CD4-positive, alpha-beta T cell treated with Interleukin-10 for 1 hour (primary cell): Measurements from ENCODE around the gene AICDA.
"Not testable (repeated sequence)": the region's sequence is repeated elsewhere in the genome, so short reads cannot be mapped to it uniquely, and the experiment has no call there.

Source experiments
- DNase-seq: peaks from one replicate; pipeline ENCODE4 v3.0.0-alpha.2; 2020

The AICDA gene

GRCh38 chr12:8609061-8609570 lies 3.5 kb downstream of the AICDA start:
- DNase-seq: peak; percentile 34

DNA sequence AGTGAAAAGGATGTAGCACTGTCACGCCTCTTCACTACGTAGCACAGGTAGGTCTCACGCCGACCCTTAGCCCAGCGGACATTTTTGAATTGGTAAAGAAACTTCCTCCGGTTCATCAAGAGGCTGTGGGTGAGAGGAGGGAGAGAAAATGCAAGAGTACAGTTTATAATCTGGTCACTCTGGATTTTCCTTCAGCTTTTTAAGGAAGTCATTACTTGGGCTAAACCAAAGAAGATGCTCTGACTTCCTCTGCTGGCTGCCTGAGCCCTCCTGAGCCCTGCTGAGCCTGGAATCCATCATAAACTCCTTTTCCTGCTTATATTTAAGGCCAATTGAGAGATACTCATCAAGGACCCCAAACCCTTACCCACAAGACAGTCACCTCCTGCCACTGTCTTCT lies 5.8 kb downstream of the AICDA start:
- no peak for DNase-seq

GRCh38 chr12:8605057-8605456 lies 7.6 kb downstream of the AICDA start:
- no peak for DNase-seq

DNA sequence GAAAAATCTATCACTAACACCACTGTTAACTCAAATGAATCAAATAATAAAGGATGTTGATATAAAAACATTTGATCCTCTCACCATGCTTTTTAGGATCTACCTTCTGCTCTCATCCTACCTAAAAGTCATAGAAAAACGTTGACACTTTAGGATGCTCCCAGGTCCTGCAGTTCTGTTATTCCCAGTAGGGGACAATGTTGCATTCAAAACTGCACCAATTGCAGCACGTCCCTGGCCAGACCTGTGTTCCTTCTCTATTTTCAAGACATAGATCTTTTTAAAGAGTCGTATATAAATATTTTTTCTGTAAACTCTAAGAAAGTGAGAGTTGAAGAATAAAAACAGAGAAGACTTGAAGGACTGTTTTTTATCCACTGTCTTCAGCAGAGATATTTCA lies 8.8 kb downstream of the AICDA start:
- DNase-seq: no peak

- DNase-seq: no peak
Measured at GRCh38 chr12:8603286-8603685, 9.4 kb downstream of the AICDA start.

GRCh38 chr12:8596561-8596960 lies 16.1 kb downstream of the AICDA start:
- DNase-seq: no peak

- DNase-seq: no peak
Measured at GRCh38 chr12:8594072-8594471, 18.6 kb downstream of the AICDA start.

DNA sequence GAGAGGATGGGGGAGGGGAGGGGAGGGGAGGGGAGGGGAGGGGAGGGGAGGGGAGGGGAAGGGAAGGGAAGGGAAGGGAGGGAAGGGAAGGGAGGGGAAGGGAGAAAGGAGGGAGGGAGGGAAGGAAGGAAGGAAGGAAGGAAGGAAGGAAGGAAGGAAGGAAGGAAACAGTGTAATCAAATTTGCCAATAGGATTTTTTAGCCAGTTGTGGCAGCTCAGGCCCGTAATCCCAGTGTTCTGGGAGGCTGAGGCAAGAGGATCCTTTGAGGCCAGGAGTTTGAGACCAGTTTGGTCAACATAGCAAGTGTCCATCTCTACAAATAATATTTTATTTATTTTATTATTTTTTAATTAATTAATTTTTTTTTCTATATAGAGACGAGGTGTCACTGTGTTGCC lies 19.4 kb downstream of the AICDA start:
- no peak for DNase-seq

DNA sequence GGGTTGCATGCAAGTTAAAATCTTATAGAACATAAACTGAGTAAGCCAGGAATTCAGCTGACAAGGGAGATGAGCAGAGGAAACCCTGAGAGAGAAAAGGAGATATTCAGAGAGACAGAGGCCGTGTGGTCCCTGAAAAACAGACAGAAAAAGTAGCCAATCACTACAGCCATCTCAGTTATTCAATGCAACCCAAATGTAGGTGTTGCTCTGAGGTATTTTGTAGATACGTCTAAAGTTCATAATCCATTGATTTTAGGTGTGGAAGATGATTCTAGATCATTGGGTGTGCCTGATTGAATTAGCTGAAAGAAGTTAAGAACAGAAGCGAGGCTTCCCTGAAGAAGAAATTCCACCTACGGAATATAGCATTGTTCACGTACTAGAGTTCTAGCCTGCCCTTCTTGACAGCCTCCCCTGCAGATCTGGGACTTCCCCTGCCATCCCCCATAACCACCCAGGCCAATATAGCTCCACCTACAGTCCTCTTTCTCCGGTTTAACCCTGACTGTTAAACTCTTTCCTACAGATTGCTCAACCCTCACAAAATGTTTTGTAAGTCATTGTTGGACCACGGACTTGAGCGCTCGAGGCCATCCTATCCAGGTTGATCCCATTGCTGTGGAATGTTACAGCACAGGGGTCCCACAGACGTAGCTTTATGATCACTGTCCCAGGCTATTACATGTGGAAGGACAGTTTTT lies 21.7 kb downstream of the AICDA start:
- peak; percentile 10 for DNase-seq

DNA sequence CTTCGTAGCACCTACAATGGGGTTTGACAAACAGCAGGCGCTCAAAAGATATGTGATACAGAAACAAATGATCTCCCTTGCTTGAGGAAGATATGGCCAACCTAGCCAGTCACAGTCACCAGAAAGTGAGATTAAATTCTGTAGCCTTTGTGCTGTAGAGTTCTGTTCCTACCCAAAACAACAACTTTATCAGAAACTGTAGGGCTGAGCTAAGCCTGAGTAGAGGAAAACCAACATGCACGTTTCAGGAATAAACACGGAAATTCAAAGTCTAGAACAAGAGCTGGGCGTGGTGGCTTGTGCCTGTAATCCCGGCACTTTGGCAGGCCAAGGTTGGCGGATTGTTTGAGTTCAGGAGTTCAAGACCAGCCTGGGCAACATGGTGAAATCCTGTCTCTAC lies 23.0 kb downstream of the AICDA start:
- no peak for DNase-seq

GRCh38 chr12:8584478-8584877 lies 28.2 kb downstream of the AICDA start:
- DNase-seq: not testable (repeated sequence)

- DNase-seq: no peak
Measured at GRCh38 chr12:8584004-8584403, 28.7 kb downstream of the AICDA start.

DNA sequence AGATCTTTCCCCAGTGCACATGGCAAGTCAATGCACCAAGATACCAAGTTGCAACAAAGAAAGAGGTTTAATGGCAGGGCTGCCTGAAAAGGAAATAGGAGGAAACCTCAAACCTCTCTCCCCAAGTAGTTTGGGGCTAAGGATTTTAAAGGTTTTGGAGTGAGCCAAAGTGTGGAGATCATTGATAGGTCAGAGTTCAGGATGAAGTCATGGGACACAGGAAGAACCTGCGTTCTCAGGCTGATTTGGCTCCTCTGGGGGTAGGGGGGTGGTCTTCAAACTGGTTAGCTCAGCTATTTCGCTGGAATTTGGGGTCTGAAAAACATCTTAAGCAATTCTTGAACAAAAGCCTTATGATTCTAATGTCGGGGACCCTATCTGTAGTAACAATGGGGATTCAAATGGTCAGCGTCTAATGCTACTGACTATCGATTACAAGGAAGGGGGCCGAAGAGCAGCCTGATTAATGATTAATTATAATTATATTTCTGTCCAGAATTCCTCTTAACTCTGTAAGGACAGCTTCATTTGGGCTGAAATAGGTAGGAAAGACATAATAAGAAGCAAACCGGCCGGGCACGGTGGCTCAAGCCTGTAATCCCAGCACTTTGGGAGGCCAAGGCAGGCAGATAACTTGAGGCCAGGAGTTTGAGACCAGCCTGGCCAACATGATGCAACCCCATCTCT lies 31.4 kb downstream of the AICDA start:
- no peak for DNase-seq

- no peak for DNase-seq
Measured at GRCh38 chr12:8577879-8578278, 34.8 kb downstream of the AICDA start.

DNA sequence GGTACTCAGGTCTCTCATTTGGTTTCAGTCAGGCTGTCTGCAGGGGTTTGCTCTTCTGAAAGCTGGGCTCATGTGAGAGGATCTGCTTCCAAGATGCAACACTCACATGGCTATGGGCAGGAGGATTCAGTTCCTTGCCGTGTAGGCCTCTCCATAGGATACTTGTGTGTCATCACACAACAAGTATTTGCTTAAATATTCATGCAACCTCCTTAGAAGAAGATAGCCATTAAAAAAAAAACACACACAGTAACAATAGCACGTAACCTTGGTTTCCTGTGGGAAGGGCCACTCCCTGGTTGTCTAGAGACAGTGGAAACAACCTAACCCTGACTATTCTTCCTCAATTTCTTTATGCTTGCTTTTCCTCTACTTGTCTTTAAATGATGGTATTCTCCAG lies 40.2 kb downstream of the AICDA start:
- peak; percentile 25 for DNase-seq

- no peak for DNase-seq
Measured at GRCh38 chr12:8566525-8566924, 46.1 kb downstream of the AICDA start.

DNA sequence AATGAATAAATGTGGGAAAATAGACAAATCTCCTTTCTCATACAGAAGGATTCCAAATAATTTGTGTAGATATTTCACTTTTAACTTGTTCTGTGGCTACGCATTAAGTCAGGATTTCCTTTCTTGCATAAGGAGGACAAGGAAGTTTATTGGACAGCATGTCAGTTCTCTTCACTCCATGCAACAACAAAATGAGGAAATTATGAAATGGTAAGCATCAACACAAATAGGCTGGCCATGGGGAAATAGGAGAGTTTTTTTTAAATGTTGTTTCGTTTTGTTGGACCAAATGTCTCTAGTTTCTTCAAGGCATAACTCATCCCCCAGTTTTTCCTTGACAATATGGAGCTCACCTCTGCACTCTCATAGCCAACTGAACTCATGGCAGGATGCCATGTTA lies 46.6 kb downstream of the AICDA start:
- DNase-seq: not testable (repeated sequence)

- no peak for DNase-seq
Measured at GRCh38 chr12:8564656-8565055, 48.0 kb downstream of the AICDA start.

GRCh38 chr12:8563356-8563755 lies 49.3 kb downstream of the AICDA start:
- no peak for DNase-seq

- no peak for DNase-seq
Measured at GRCh38 chr12:8562310-8562709, 50.3 kb downstream of the AICDA start.

DNA sequence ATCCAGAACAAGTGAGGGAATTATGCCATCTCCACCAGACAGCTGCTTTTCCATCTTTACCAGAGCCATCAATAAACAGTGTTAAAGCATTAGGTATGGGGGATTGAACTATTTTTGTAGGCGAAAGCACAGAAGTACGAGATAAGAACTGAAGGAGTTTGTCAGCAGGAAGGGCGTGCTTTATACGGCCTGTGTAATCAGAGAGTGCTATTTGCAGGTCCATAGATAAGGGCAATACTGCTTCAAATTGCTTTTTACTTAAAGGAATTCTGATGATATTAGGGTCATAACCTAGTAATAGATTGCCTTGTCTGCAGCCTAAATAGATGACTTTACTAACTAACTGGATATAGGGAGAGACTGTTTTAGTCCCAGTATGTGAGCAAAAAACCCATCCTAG lies 51.6 kb downstream of the AICDA start:
- DNase-seq: no peak

DNA sequence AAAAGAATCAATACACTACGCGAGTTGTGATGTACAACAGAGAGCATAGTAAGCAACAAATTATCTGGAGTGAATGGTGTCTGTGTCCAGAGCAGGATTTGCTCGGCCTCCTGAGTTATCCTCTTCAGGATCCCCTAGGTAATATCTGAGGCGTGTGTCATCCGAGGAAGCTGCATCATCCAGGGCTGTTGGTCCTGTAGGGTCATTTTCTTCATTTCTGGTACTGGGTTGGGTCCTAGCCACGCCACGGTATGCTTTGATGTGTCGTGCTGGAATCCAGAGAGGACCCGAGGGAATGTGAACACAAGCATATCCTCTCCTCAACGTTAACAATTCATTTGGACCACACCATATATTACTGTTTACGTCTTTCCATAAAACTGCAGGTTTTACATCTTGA lies 53.0 kb downstream of the AICDA start:
- no peak for DNase-seq

- no peak for DNase-seq
Measured at GRCh38 chr12:8556531-8557097, 56.0 kb downstream of the AICDA start.
